Measurements from ENCODE around the gene RBPMS2.

DNA sequence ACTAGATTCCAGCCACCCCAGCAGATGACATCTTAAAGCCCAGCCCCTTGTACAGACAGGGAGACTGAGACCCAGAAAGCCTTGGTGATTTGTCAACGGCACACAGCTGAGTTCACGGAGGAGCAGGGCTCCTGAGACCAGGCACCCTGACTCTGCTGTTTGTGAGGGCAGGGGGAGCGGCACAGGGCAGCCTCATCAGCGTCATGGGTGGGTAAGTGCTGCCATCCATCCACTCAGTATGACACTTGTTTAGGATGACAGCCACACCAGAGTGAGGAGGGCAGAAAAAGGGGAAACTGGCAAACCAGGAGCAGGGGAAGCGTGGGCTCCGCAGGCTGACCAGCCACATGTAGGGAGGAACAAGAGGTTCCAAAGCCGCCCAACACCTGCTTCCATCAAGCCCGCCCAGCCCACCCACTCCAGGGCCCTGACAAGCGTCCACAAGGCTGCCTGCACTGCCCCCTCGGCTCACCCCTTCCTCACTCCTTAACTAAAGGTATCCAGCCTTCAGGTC, 19.9 kb downstream of the RBPMS2 start:
- TF ChIP-seq YY1 (IDR thresholded peaks at IDR 0.05; ENCODE audit: low read depth, low read length) (no peak), ZNF274 (IDR thresholded peaks at IDR 0.05; ENCODE audit: borderline replicate concordance, extremely low read depth, low read length) (no peak), POLR2AphosphoS5 (IDR thresholded peaks at IDR 0.05; ENCODE audit: low read depth, low read length) (no peak), HDAC6 (IDR thresholded peaks at IDR 0.05; ENCODE audit: low read depth, low read length) (no peak), RXRA (IDR thresholded peaks at IDR 0.05; ENCODE audit: insufficient read depth, low read depth, low read length) (no peak)

Measured in H1 (cell line).